Activated CD4-positive, alpha-beta T cell treated with anti-CD3 and anti-CD28 coated beads, Interleukin-2, amount 10 ng/mL, durations not matched to agents 7 days and 5 days (primary cell): ENCODE results near the gene NXPE1. TPM values are rescaled to one million over a fixed set of nuclear protein-coding genes. Genes with fewer than 3 reads are reported as not detected.
"Not testable (repeated sequence)": the region's sequence is repeated elsewhere in the genome, so short reads cannot be mapped to it uniquely, and the experiment has no call there.

Experiments
- CTCF ChIA-PET: fragments of 350-600 bp; sonication (Branson Sonifier 250); formaldehyde crosslinking; loops from one replicate; lab custom pipeline; 2021; ENCODE audit warnings: antibody characterized with exemption; lab: Charles Lee
- POLR2A ChIA-PET: fragments of 350-600 bp; sonication (Branson Sonifier 250); formaldehyde crosslinking; loops from one replicate; lab custom pipeline; 2021; ENCODE audit warnings: antibody characterized with exemption; lab: Charles Lee
- DNase-seq: peaks from one replicate; pipeline ENCODE4 v3.0.0-alpha.2; 2020
- H3K27ac Mint-ChIP-seq: one replicate; pipeline ENCODE4 v1.8.0; 2021; ENCODE audit warnings: mild to moderate bottlenecking, moderate library complexity, mixed read lengths
- H3K27me3 Mint-ChIP-seq: one replicate; pipeline ENCODE4 v1.8.0; 2021; ENCODE audit warnings: mixed read lengths
- H3K36me3 Mint-ChIP-seq: one replicate; pipeline ENCODE4 v1.8.0; 2021; ENCODE audit warnings: low read depth, mixed read lengths
- H3K4me1 Mint-ChIP-seq: one replicate; pipeline ENCODE4 v1.8.0; 2021; ENCODE audit warnings: mixed read lengths
- H3K4me3 Mint-ChIP-seq: one replicate; pipeline ENCODE4 v1.8.0; 2021; ENCODE audit warnings: mild to moderate bottlenecking, moderate library complexity, mixed read lengths
- H3K9me3 Mint-ChIP-seq: one replicate; pipeline ENCODE4 v1.8.0; 2021; ENCODE audit warnings: mixed read lengths
- total RNA-seq, 2 experiments: library from RNA; stranded (reverse); gene quantifications; one replicate each; pipeline ENCODE4 v1.2.3, GENCODE V29; 2021

NXPE1 gene
- total RNA-seq, result not detected

DNA sequence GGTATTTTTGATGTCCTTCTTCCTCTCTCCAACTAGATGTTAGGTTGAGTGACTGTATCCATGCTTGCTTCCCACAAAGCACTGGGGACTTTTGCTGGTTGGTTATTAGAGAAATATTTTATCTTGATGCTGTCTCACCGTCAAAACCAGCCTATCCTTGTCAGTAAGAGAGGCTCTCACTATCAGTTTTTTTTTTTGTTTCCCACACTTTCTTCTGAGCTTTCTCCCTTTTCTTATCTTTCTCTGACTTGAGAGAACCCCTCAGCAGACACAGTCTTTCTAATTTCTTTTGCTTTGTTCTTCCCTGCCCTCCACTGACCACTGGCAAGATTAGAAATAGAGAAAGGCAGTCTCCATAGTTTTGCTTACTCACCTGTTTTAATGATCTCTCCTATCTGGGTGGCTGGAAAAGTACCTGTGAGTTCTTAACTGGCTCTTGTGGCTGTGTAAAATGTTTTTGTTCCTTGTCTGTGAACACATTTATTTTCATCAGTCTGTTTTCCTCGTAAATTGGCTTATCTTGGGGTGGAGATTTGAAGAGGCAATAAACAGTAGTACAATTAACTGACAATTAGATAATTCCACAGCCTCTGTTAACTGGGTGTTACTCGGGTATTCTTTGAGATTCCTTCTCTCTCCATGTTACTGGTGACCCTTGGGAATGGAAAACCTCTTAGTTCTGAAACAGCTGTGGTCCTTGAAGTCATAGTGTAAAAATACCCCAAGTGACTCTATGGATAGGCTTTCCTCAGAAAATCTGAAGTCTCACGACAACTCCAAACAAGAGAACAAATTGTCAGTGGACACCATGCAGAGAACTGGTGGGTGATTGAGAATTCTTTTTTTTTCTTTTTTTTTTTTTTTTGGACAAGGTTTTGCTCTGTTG, at the start of gene NXPE1:
Gene NXPE1 (minus strand): TSS at position 457 of the 886 bp plus-strand sequence. CDS start 8,680 bp downstream, outside the sequence.
- no peak within 1 kb of the TSS for H3K27ac Mint-ChIP-seq
- H3K4me1 Mint-ChIP-seq, result no peaks in the 10 kb centered on the region
- no peaks in the 10 kb centered on the region for H3K36me3 Mint-ChIP-seq

DNA sequence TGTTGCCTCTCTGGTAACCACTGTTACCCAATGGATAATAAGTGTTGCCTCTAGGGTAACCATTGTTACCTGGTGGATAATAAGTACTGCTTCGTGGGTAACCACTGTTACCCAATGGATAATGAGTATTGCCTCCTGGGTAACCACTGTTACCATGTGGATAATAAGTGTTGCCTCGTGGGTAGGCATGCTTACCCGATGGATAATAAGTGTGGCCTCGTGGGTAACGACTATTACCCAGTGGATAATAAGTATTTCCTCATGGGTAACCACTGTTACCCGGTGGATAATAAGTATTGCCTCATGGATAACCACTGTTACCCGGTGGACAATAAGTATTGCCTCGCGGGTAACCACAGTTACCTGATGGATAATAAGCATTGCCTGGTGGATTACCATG, 49.7 kb upstream of the NXPE1 start:
- CTCF ChIA-PET, result no interaction called here
- no peak overlapping the region for H3K27ac Mint-ChIP-seq
- H3K4me1 Mint-ChIP-seq, result no peaks in the 10 kb centered on the region
- POLR2A ChIA-PET, result no interaction called here
- H3K9me3 Mint-ChIP-seq, result peaks cover 25% of the 10 kb centered on the region
- no peaks in the 10 kb centered on the region for H3K36me3 Mint-ChIP-seq
- H3K27me3 Mint-ChIP-seq, result no peaks in the 10 kb centered on the region
- DNase-seq, result no peak
- no peak overlapping the region for H3K4me3 Mint-ChIP-seq

More for the DNA sequence above, at the start of gene NXPE1:
- no peak within 1 kb of the TSS for H3K4me3 Mint-ChIP-seq
- H3K27me3 Mint-ChIP-seq, result no peaks in the 10 kb centered on the region
- DNase-seq, result no peak
- ChIA-PET POLR2A (no interaction called here), CTCF (no interaction called here)
- H3K9me3 Mint-ChIP-seq, result no peaks in the 10 kb centered on the region

DNA sequence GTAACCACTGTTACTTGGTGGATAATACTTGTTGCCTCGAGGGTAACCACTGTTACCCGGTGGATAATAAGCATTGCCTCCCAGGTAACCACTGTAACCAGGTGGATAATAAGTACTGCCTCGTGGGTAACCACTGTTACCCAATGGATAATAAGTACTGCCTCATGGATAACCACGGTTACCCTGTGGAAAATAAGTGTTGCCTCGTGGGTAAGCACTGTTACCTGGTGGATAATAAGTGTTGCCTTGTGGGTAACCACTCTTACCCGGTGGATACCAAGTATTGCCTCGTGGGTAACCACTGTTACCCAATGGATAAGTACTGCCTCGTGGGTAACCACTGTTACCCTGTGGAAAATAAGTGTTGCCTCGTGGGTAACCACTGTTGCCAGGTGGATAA, 48.9 kb upstream of the NXPE1 start:
- H3K27ac Mint-ChIP-seq, H3K4me3 Mint-ChIP-seq, CTCF ChIA-PET, H3K36me3 Mint-ChIP-seq, DNase-seq, H3K4me1 Mint-ChIP-seq, H3K27me3 Mint-ChIP-seq, POLR2A ChIA-PET: not testable (repeated sequence)
- peaks cover 18% of the 10 kb centered on the region for H3K9me3 Mint-ChIP-seq

DNA sequence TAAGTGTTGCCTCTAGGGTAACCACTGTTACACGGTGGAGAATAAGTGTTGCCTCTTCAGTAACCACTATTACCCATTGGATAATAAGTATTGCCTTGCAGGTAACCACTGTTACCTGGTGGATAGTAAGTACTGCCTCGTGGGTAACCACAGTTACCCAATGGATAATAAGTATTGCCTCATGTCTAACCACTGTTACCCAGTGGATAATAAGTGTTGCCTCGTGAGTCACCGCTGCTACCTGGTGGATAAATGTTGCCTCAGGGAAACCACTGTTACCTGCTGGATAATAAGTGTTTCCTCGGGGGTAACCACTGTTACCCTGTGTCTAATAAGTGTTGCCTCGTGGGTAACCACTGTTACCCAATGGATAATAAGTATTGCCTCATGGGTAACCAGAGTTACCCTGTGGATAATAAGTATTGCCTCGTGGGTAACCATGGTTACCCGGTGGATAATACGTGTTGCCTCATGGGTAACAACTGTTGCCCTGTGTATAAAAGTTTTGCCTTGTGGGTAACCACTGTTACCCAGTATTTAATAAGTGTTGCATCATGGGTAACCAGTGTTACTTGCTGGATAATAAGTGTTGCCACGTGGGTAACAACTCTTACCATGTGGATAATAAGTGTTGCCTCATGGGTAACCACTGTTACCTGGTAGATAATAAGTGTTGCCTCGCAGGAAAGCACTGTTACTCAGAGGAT, 48.2 kb upstream of the NXPE1 start:
- DNase-seq, result no peak
- POLR2A ChIA-PET, result no interaction called here
- no peaks in the 10 kb centered on the region for H3K27me3 Mint-ChIP-seq
- no peaks in the 10 kb centered on the region for H3K36me3 Mint-ChIP-seq
- no peaks in the 10 kb centered on the region for H3K4me1 Mint-ChIP-seq
- no peak overlapping the region for H3K27ac Mint-ChIP-seq
- no peak overlapping the region for H3K4me3 Mint-ChIP-seq
- CTCF ChIA-PET, result no interaction called here
- H3K9me3 Mint-ChIP-seq, result peaks cover 15% of the 10 kb centered on the region

DNA sequence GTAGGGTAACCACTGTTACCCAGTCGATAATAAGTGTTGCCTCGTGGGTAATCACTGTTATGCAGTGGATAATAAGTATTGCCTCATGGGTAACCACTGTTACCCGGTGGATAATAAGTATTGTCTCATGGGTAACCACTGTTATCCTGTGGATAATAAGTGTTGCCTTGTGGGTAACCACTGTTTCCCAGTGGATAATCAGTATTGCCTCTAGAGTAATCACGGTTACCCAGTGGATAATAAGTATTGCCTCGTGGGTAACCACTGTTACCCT, 47.1 kb upstream of the NXPE1 start:
- H3K4me1 Mint-ChIP-seq, DNase-seq, H3K27me3 Mint-ChIP-seq, H3K4me3 Mint-ChIP-seq, CTCF ChIA-PET, POLR2A ChIA-PET, H3K27ac Mint-ChIP-seq, H3K36me3 Mint-ChIP-seq: not testable (repeated sequence)
- peaks cover 11% of the 10 kb centered on the region for H3K9me3 Mint-ChIP-seq

DNA sequence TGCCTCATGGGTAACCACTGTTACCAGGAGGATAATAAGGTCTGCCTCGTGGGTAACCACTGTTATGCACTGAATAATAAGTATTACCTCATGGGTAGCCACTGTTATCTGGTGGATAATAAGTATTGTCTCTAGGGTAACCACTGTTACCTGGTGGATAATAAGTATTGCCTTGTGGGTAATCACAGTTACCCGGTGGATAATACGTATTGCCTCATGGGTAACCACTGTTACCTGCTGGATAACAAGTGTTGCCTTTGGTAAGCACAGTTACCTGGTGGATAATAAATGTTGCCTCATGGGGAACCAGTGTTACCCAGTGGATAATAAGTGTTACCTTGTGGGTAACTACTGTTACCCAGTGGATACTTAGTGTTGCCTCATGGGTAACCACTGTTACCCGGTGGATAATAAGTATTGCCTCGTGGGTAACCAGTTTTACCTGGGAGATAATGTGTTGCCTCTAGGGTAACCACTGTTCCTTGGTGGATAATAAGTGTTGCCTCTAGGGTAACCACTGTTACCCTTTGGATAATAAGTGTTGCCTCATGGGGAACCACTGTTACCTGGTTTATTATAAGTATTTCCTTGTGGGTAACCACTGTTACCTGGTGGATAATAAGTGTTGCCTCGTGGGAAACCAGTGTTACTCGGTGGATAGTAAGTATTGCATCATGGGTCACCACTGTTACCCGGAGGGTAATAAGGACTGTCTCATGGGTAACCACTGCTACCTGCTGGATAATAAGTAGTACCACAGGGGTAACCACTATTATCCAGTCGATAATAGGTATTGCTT, 46.5 kb upstream of the NXPE1 start:
- ChIA-PET POLR2A (no interaction called here), CTCF (no interaction called here)
- H3K36me3 Mint-ChIP-seq, result no peaks in the 10 kb centered on the region
- no peak overlapping the region for H3K4me3 Mint-ChIP-seq
- H3K27me3 Mint-ChIP-seq, result no peaks in the 10 kb centered on the region
- no peak for DNase-seq
- peaks cover 11% of the 10 kb centered on the region for H3K9me3 Mint-ChIP-seq
- no peaks in the 10 kb centered on the region for H3K4me1 Mint-ChIP-seq
- H3K27ac Mint-ChIP-seq, result no peak overlapping the region

DNA sequence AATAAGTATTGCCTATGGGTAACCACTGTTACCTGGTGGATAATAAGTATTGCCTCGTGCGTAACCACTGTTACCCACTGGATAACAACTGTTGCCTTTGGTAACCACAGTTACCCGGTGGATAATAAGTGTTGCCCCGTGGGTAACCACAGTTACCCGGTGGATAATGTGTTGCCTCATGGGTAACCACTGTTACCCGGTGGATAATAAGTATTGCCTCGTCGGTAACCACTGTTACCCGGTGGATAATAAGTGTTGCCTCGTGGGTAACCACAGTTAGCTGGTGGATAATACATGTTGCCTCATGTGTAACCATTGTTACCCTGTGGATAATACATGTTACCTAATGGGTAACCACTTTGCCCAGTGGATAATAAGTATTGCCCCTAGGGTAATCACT, 45.7 kb upstream of the NXPE1 start:
- H3K27ac Mint-ChIP-seq, result no peak overlapping the region
- ChIA-PET CTCF (no interaction called here), POLR2A (no interaction called here)
- no peaks in the 10 kb centered on the region for H3K4me1 Mint-ChIP-seq
- DNase-seq, result no peak
- peaks cover 11% of the 10 kb centered on the region for H3K9me3 Mint-ChIP-seq
- no peaks in the 10 kb centered on the region for H3K27me3 Mint-ChIP-seq
- H3K36me3 Mint-ChIP-seq, result no peaks in the 10 kb centered on the region
- no peak overlapping the region for H3K4me3 Mint-ChIP-seq

DNA sequence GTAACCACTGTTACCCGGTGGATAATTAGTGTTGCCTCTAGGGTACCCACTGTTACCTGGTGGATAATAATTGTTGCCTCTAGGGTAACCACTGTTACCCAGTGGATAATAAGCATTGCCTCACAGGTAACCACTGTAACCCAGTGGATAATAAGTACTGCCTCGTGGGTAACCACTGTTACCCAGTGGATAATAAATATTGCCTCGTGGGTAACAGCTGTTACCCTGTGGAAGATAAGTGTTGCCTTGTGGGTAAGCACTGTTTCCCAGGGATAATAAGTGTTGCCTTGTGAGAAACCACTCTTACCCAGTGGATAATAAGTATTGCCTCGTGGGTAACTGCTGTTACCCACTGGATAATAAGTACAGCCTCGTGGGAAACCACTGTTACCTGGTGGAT, 45.2 kb upstream of the NXPE1 start:
- H3K27me3 Mint-ChIP-seq, result no peaks in the 10 kb centered on the region
- no peak overlapping the region for H3K27ac Mint-ChIP-seq
- CTCF ChIA-PET, result no interaction called here
- no peak overlapping the region for H3K4me3 Mint-ChIP-seq
- DNase-seq, result no peak
- POLR2A ChIA-PET, result no interaction called here
- H3K4me1 Mint-ChIP-seq, result no peaks in the 10 kb centered on the region
- peaks cover 10% of the 10 kb centered on the region for H3K9me3 Mint-ChIP-seq
- no peaks in the 10 kb centered on the region for H3K36me3 Mint-ChIP-seq

DNA sequence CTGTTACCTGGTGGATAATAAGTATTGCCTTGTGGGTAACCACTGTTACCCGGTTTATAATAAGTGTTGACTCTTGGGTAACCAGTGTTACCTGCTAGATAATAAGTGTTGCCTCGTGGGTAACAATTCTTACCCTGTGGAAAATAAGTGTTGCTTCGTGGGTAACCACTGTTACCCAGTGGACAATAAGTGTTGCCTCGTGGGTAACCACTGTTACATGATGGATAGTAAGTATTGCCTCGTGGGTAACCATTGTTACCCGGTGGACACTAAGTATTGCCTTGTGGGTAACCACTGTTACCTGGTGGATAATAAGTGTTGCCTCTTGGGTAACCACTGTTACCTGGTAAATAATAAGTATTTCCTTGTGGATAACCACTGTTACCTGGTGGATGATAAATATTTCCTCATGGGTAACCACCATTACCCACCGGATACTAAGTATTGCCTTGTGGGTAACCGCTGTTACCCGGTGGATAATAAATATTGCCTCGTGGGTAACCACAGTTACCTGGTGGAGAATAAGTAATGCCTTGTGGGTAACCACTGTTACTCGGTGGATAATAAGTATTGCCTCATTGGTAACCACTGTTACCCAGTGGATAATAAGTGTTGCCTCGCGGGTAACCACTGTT, 44.6 kb upstream of the NXPE1 start:
- ChIA-PET CTCF (no interaction called here), POLR2A (no interaction called here)
- Mint-ChIP-seq H3K4me1 (no peaks in the 10 kb centered on the region), H3K9me3 (peaks cover 8% of the 10 kb centered on the region), H3K27ac (no peak overlapping the region), H3K4me3 (no peak overlapping the region), H3K27me3 (no peaks in the 10 kb centered on the region), H3K36me3 (no peaks in the 10 kb centered on the region)
- peak; percentile 13 for DNase-seq

DNA sequence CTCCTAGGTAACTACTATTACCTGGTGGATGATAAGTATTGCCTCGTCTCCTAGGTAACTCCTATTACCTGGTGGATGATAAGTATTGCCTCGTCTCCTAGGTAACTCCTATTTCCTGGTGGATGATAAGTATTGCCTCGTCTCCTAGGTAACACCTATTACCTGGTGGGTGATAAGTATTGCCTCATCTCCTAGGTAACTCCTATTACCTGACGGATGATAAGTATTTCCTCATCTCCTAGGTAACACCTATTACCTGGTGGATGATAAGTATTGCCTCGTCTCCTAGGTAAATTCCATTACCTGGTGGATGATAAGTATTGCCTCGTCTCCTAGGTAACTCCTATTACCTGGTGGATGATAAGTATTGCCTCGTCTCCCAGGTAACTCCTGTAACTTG, 43.5 kb upstream of the NXPE1 start:
- DNase-seq, H3K36me3 Mint-ChIP-seq, H3K27ac Mint-ChIP-seq, H3K9me3 Mint-ChIP-seq, POLR2A ChIA-PET, H3K27me3 Mint-ChIP-seq, H3K4me1 Mint-ChIP-seq, CTCF ChIA-PET, H3K4me3 Mint-ChIP-seq: not testable (repeated sequence)

DNA sequence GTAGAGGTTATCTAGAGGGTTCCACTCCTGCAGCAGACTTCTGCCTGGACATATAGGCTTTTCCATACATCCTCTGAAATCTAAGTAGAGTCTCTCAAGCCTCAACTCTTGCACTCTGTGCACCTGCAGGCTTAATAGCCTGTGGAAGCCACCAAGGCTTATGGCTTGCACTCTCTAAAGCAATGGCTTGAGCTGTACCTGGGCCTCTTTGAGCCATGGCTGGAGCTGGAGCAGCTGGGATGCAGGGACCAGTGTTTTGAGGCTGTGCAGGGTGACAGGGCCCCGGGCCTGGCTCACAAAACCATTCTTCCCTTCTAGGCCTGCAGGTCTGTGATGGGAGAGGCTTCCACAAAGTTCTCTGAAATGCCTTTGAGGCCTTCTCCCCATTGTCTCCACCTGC, 38.8 kb upstream of the NXPE1 start:
- ChIA-PET POLR2A (no interaction called here), CTCF (no interaction called here)
- Mint-ChIP-seq H3K27me3 (peaks cover 2% of the 10 kb centered on the region), H3K4me1 (no peaks in the 10 kb centered on the region), H3K36me3 (no peaks in the 10 kb centered on the region), H3K27ac (no peak overlapping the region), H3K4me3 (no peak overlapping the region), H3K9me3 (no peaks in the 10 kb centered on the region)
- no peak for DNase-seq

DNA sequence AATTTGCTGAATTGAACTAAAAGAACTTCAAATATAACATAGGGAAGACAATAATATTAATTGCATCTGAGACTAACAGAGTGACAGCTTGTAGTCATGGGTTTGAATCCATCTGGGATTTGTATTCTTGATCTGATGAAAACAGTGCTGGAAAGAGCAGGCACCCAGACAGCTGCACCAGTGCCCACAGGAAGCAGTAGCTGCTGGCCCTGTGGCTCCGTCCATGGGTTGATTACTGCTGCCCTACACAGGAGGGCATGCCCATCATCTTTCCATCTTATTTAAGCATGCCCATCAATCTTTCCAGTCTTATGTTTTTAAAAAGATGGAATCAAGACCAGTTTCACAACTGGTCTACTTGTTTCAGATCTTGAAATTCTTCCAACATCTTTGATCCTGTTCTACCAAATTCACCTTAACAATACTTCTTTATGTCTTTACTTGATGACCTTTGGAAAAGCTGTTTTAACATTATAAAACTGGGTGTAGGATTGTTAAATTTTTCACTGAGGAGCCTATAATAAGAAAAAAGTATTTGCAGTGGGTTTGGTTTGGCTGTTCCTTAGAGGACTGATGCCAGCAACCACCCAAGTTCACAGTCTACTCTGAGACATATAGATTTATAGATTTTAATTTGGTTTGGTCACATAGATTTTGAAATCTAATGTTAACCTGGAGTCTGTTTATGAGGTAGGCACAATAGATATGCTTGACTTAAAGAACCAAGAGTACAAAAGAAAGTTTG, 36.7 kb upstream of the NXPE1 start:
- no peak for DNase-seq
- H3K27ac Mint-ChIP-seq, result no peak overlapping the region
- H3K36me3 Mint-ChIP-seq, result no peaks in the 10 kb centered on the region
- H3K9me3 Mint-ChIP-seq, result no peaks in the 10 kb centered on the region
- POLR2A ChIA-PET, result no interaction called here
- peaks cover 11% of the 10 kb centered on the region for H3K27me3 Mint-ChIP-seq
- H3K4me1 Mint-ChIP-seq, result no peaks in the 10 kb centered on the region
- CTCF ChIA-PET, result no interaction called here
- no peak overlapping the region for H3K4me3 Mint-ChIP-seq
